ENCODE measurements around the gene CCT3.

- TF ChIP-seq CTCF (IDR thresholded peaks at IDR 0.05; ENCODE audit: insufficient read depth, low read length) (peak; percentile 82), REST (IDR thresholded peaks at IDR 0.05; ENCODE audit: insufficient replicate concordance, low read depth) (no peak), GABPA (IDR thresholded peaks at IDR 0.05; ENCODE audit: low read depth) (no peak), POLR2AphosphoS5 (IDR thresholded peaks at IDR 0.05; ENCODE audit: low read depth) (no peak)
Observed at GRCh38 chr1:156385534-156386031, 47.5 kb upstream of the CCT3 start.

Data from HL-60 (cell line).